GM23248 (cell line): ENCODE measurements around the gene MACROD2. TPM values are rescaled to one million over a fixed set of nuclear protein-coding genes. Genes with fewer than 3 reads are reported as not detected.

ENCODE experiments used
- DNase-seq: peaks from one replicate; pipeline ENCODE4 v3.0.0-alpha.2; 2015
- H2AFZ ChIP-seq: fragments of 200-600 bp; sonication (generic); 2 replicates; pipeline ENCODE4 v1.6.1; 2016; ENCODE audit warnings: antibody characterized with exemption
- H3F3A ChIP-seq: fragments of 200-600 bp; sonication (generic); 2 replicates; pipeline ENCODE4 v1.6.1; 2016; ENCODE audit warnings: mild to moderate bottlenecking, antibody characterized with exemption, mixed run types; ENCODE audit not compliant: insufficient read depth
- H3K27ac ChIP-seq: fragments of 200-600 bp; sonication (generic); 2 replicates; pipeline ENCODE4 v1.5.1; 2016; ENCODE audit warnings: mild to moderate bottlenecking
- H3K27me3 ChIP-seq: fragments of 200-600 bp; sonication (generic); replicated peaks from 2 replicates; pipeline ENCODE4 v1.6.1; 2016; ENCODE audit warnings: mild to moderate bottlenecking; ENCODE audit not compliant: insufficient read depth
- H3K36me3 ChIP-seq: fragments of 200-600 bp; sonication (generic); 2 replicates; pipeline ENCODE4 v1.6.1; 2016; ENCODE audit warnings: low read depth, mild to moderate bottlenecking
- H3K4me1 ChIP-seq: fragments of 200-600 bp; sonication (generic); 2 replicates; pipeline ENCODE4 v1.6.1; 2016; ENCODE audit warnings: mild to moderate bottlenecking; ENCODE audit not compliant: insufficient read depth
- H3K4me2 ChIP-seq: fragments of 200-600 bp; sonication (generic); one replicate; pipeline ENCODE4 v1.6.1; 2016; ENCODE audit warnings: mild to moderate bottlenecking; ENCODE audit not compliant: unreplicated experiment
- H3K4me3 ChIP-seq: fragments of 200-600 bp; sonication (generic); 2 replicates; pipeline ENCODE4 v1.5.1; 2016; ENCODE audit warnings: mild to moderate bottlenecking
- H3K79me2 ChIP-seq: fragments of 200-600 bp; sonication (generic); 2 replicates; pipeline ENCODE4 v1.6.1; 2016; ENCODE audit warnings: mild to moderate bottlenecking; ENCODE audit not compliant: insufficient read depth
- H3K9ac ChIP-seq: fragments of 200-600 bp; sonication (generic); 2 replicates; pipeline ENCODE4 v1.6.1; 2016; ENCODE audit warnings: mild to moderate bottlenecking
- H3K9me2 ChIP-seq: fragments of 200-600 bp; sonication (generic); 2 replicates; pipeline ENCODE4 v1.6.1; 2016; ENCODE audit warnings: mixed run types, mild to moderate bottlenecking, moderate library complexity; ENCODE audit not compliant: insufficient read depth
- H3K9me3 ChIP-seq: fragments of 200-600 bp; sonication (generic); one replicate; pipeline ENCODE4 v1.6.1; 2017; ENCODE audit warnings: low read depth
- H4K20me1 ChIP-seq: fragments of 200-600 bp; sonication (generic); 2 replicates; pipeline ENCODE4 v1.6.0; 2016; ENCODE audit not compliant: insufficient read depth
- EZH2 ChIP-seq: fragments of 200-600 bp; sonication (generic); IDR thresholded peaks from 2 replicates; pipeline ENCODE4 v1.6.1; 2018; ENCODE audit warnings: antibody characterized with exemption, mild to moderate bottlenecking; ENCODE audit not compliant: insufficient read depth, poor library complexity, severe bottlenecking
- EZH2phosphoT487 ChIP-seq: fragments of 200-600 bp; sonication (generic); IDR thresholded peaks from 2 replicates; pipeline ENCODE4 v1.6.1; 2018; ENCODE audit warnings: antibody characterized with exemption, moderate library complexity, mild to moderate bottlenecking, low read depth; ENCODE audit not compliant: insufficient read depth
- WGBS, 2 experiments: methylation state at CpG; one replicate each; pipeline ENCODE4 v1.1.6; 2015 to 2017; ENCODE audit warnings: low lambda C conversion rate in 2 of 2, low coverage in 1 of 2; ENCODE audit errors: missing lambda C conversion rate in 2 of 2; 5-methylcytosine and 5-hydroxymethylcytosine counted together
- in situ Hi-C: fragments of 300-500 bp; cut with MboI; formaldehyde crosslinking; loops from 2 replicates; pipeline ENCODE4 v1.15.0; 2020
- polyA plus RNA-seq: library from polyadenylated mRNA; unstranded; fragments of >200 nt; fragmentation: Nextera tagmentation; extraction: Ambion mirVana; gene quantifications from 2 replicates; pipeline ENCODE4 v1.2.1, GENCODE V29; 2016
- total RNA-seq: library from RNA; depleted of rRNA; stranded (reverse); fragments of >200 nt; shearing (Covaris generic); gene quantifications from 2 replicates; pipeline ENCODE4 v1.2.3, GENCODE V29; 2014

MACROD2 gene
- total and polyA plus RNA-seq, 2 experiments from 2014 or later = 1.1 to 3.1 TPM

DNA sequence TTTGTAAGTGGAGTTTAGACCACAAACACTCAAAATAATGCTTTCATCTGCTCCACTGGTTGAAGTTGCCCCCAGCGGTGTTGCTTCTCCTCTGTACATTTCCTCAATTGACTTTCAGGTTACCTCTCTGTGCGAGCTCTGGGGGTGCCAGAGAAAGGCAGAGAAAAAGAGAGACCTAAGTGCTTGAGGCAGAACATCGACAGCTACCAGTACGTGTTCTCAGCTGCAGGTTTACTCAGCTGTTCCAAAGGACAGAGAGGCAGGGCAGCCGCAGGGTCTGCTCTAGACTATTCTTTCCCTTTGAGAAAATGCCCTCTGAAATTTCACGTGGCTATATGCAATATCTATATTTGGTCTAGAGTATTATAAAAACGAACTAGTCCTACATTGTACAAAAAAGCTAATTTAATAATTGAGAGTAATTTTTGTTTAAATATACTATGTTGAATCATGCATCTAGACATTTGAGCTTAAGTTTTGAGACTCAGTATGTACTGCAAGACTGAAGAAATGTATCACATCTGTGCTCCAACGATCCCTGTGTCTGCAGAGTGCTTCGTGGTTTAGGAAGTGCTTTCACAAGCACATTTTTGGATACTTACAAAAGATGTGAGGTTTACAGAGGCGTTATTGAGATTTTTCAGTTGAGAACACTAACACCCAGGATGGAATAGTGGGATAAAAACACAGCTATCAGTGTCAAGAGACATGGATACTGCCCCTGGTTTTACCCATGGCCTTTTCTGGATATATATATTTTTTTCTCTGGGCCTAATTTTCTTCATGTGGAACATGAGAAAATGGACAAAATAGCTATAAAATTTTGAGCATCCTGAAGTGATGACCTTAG lies 795.7 kb downstream of the MACROD2 start:
- Histone ChIP-seq H3K36me3 (no peaks in the 10 kb centered on the region), H3K79me2 (no peaks in the 10 kb centered on the region), H3K4me2 (no peak overlapping the region), H3K4me3 (no peak overlapping the region), H3K9ac (no peak overlapping the region), H3K27ac (no peak overlapping the region), H2AFZ (no peak overlapping the region), H3K4me1 (peaks cover 9% of the 10 kb centered on the region; the same call in 1 of the 2 replicates), H3K9me2 (no peaks in the 10 kb centered on the region), H3K9me3 (no peaks in the 10 kb centered on the region), H3F3A (no peaks in the 10 kb centered on the region), H3K27me3 (no peaks in the 10 kb centered on the region), H4K20me1 (no peaks in the 10 kb centered on the region)
- DNase-seq = peak; percentile 64
- 39 to 40% methylated on average over 10 of the region's 10 CpGs for WGBS, 2 experiments
- in situ Hi-C loops = no loop called here
- no peak for TF ChIP-seq EZH2phosphoT487

DNA sequence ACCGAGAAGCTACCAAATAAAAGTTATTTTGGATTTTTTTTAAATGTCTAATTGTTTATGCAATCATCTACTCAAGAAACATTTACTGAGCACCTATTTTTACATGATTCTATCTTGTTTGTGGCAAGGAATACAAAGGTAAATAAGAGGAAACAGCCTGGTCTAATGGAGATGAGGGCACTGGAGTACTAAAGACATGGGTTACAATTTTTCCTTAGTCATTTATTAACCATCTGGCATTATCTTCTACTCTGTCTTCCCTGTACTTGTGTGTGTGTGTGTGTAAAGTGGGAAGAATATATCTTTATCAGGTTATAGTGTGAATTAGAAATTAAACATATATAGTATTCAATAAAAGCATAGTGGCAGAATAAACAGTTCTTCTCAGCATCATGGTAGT lies 797.6 kb downstream of the MACROD2 start:
- no peak for TF ChIP-seq EZH2phosphoT487
- no peak for TF ChIP-seq EZH2
- DNase-seq = no peak
- 81 to 90% methylated on average over 1 of the region's 1 CpG for WGBS, 2 experiments
- Histone ChIP-seq H3F3A (no peaks in the 10 kb centered on the region), H3K9ac (no peak overlapping the region), H3K4me2 (no peak overlapping the region), H3K9me3 (no peaks in the 10 kb centered on the region), H4K20me1 (no peaks in the 10 kb centered on the region), H3K4me3 (no peak overlapping the region), H2AFZ (no peak overlapping the region), H3K4me1 (peaks cover 9% of the 10 kb centered on the region; the same call in 1 of the 2 replicates), H3K27me3 (no peaks in the 10 kb centered on the region), H3K36me3 (no peaks in the 10 kb centered on the region), H3K27ac (no peak overlapping the region), H3K79me2 (no peaks in the 10 kb centered on the region), H3K9me2 (no peaks in the 10 kb centered on the region)
- in situ Hi-C loops = no loop called here

DNA sequence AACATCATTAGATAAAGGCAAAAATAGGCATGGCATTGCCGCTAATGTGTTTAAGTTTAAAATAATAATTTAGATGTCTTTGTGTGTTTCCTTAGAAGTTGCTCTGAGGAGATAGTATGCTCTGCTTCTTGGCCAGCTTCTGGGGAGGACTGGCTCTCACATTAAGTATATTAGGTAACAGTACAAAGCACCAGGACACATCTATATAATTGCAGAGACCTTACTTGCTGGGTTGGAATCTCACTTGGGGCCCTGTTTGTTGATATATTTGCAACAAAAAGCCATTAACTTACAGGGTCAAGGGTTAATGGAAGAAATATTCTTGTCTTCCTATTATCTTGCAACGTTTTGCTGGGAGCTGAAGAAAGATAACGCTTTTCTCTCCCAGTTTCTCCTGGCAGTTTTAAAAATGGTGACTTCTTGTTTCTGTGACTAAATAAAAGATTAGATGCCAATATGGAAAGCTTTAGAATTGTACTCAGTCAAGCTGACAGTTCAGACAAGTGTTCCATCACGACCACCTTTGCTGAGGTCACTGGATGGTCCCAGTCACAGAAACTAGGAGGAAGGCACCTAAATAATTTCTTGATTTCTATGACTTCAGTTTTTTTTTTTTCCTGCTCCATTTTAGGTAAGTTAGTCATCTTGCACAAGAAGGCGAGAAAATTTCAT lies 804.4 kb downstream of the MACROD2 start:
- H3K27ac ChIP-seq = no peak overlapping the region
- DNase-seq = no peak
- no peak overlapping the region for H3K4me3 ChIP-seq
- H3K9me2 ChIP-seq = no peaks in the 10 kb centered on the region
- in situ Hi-C loops = no loop called here
- WGBS, 2 experiments = 77% methylated on average over 5 of the region's 5 CpGs
- H3K4me1 ChIP-seq = no peaks in the 10 kb centered on the region
- no peaks in the 10 kb centered on the region for H4K20me1 ChIP-seq
- no peaks in the 10 kb centered on the region for H3K9me3 ChIP-seq
- no peaks in the 10 kb centered on the region for H3K27me3 ChIP-seq
- TF ChIP-seq EZH2phosphoT487 (no peak), EZH2 (no peak)
- H3K36me3 ChIP-seq = no peaks in the 10 kb centered on the region
- H3K4me2 ChIP-seq = no peak overlapping the region
- no peaks in the 10 kb centered on the region for H3F3A ChIP-seq
- H2AFZ ChIP-seq = no peak overlapping the region
- H3K79me2 ChIP-seq = no peaks in the 10 kb centered on the region
- no peak overlapping the region for H3K9ac ChIP-seq

DNA sequence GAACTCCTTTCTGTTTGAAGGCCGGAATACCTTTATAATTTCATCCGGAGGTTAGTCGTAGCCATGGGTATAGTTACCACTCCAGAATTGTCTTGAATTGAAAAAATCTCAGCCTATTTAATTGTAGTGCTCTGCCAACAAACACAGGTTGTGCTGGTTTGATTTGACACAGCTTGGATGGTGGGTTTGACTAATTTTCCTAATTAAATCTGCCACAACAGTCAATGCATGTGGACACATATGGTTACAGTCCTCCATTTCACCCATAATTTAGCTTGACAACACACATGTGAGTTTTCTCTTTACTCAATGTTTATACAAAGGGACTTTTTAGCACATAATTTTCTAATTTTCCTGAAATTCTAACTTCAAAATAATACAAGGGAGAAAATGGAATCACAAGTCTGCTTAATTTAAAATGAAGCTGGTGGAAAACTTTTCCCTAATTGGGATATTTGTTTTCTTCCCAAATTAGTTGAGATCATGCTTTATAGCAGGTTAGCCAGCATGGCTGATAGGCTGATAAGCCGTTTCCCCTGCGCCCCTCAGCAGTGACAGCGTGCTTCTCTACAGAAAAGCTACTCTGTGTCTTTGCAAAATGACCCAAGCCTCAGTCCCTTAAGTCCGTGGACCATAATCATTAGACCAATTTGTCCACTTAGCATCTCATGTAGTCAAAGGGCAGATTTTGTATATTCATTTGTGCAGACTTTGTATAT lies 805.5 kb downstream of the MACROD2 start:
- no peak for DNase-seq
- Histone ChIP-seq H3F3A (no peaks in the 10 kb centered on the region), H3K4me1 (no peaks in the 10 kb centered on the region), H3K27ac (no peak overlapping the region), H3K9me3 (no peaks in the 10 kb centered on the region), H2AFZ (no peak overlapping the region), H4K20me1 (no peaks in the 10 kb centered on the region), H3K36me3 (no peaks in the 10 kb centered on the region), H3K4me2 (no peak overlapping the region), H3K79me2 (no peaks in the 10 kb centered on the region), H3K4me3 (no peak overlapping the region), H3K27me3 (no peaks in the 10 kb centered on the region), H3K9me2 (no peaks in the 10 kb centered on the region), H3K9ac (no peak overlapping the region)
- TF ChIP-seq EZH2 (no peak), EZH2phosphoT487 (no peak)
- WGBS, 2 experiments = 76 to 77% methylated on average over 7 of the region's 7 CpGs
- in situ Hi-C loops = no loop called here
